ENCODE results near the gene MAP3K5. TPM values are rescaled to one million over a fixed set of nuclear protein-coding genes. Genes with fewer than 3 reads are reported as not detected.

Gene MAP3K5
- total RNA-seq: 10 to 100 TPM; 65.7 to 98.4 TPM

GRCh38 chr6:136792410-136793262 is at the start of gene MAP3K5:
Gene MAP3K5 (minus strand): TSS chr6:136792477. CDS start chr6:136792157, 320 bp downstream.
- Histone ChIP-seq H3K4me1 (replicated peaks) (peaks cover 5% of the 10 kb centered on the region), H3K36me3 (no peaks in the 10 kb centered on the region), H3K9me3 (no peaks in the 10 kb centered on the region), H3K27ac (peak within 1 kb of the TSS; percentile 98 to 99), H3K27me3 (replicated peaks; ENCODE audit: insufficient read depth) (no peaks in the 10 kb centered on the region), H3K4me3 (peak within 1 kb of the TSS; percentile 95 to 97)
- intact Hi-C loops (cut with DNase I): loop anchor here (1.0 to 5.0 kb wide), 3 partner anchors 55 to 210 kb away; no protein-coding TSS in a partner anchor
- TF ChIP-seq POLR2A (IDR thresholded peaks at IDR 0.05): peak; percentile 46
- peak; percentile 60 for TF ChIP-seq POLR2AphosphoS5 (IDR thresholded peaks at IDR 0.05)
- peak; percentile 61 to 97 (median 78) for TF ChIP-seq CTCF (IDR thresholded peaks at IDR 0.05)
- WGBS: under 1% methylated on average over 57 of the region's 89 CpGs
- peak; percentile 92 for DNase-seq (ENCODE audit: low spot score)

GRCh38 chr6:136840276-136841001 is 48.2 kb upstream of the MAP3K5 start:
- 80% methylated on average over 4 of the region's 4 CpGs for WGBS
- H3K36me3 ChIP-seq: no peaks in the 10 kb centered on the region
- no peaks in the 10 kb centered on the region for H3K27me3 ChIP-seq (replicated peaks; ENCODE audit: insufficient read depth)
- no peaks in the 10 kb centered on the region for H3K9me3 ChIP-seq
- TF ChIP-seq CTCF (IDR thresholded peaks at IDR 0.05) (no peak), POLR2A (IDR thresholded peaks at IDR 0.05) (no peak), POLR2AphosphoS5 (IDR thresholded peaks at IDR 0.05) (no peak)
- no peak overlapping the region for H3K4me3 ChIP-seq
- intact Hi-C loops (cut with DNase I): no loop called here
- no peak overlapping the region for H3K27ac ChIP-seq
- no peak for DNase-seq (ENCODE audit: low spot score)
- no peaks in the 10 kb centered on the region for H3K4me1 ChIP-seq (replicated peaks)

GRCh38 chr6:136831873-136832562 is 39.7 kb upstream of the MAP3K5 start:
- no peaks in the 10 kb centered on the region for H3K36me3 ChIP-seq
- H3K27ac ChIP-seq: no peak overlapping the region
- no peaks in the 10 kb centered on the region for H3K27me3 ChIP-seq (replicated peaks; ENCODE audit: insufficient read depth)
- WGBS: 100% methylated on average over 1 of the region's 1 CpG
- H3K4me1 ChIP-seq (replicated peaks): no peaks in the 10 kb centered on the region
- H3K4me3 ChIP-seq: no peak overlapping the region
- H3K9me3 ChIP-seq: no peaks in the 10 kb centered on the region
- TF ChIP-seq CTCF (IDR thresholded peaks at IDR 0.05): no peak
- TF ChIP-seq POLR2AphosphoS5 (IDR thresholded peaks at IDR 0.05): no peak
- no peak for TF ChIP-seq POLR2A (IDR thresholded peaks at IDR 0.05)
- intact Hi-C loops (cut with DNase I): no loop called here
- no peak for DNase-seq (ENCODE audit: low spot score)

GRCh38 chr6:136826216-136826615 is 33.9 kb upstream of the MAP3K5 start:
- intact Hi-C loops (cut with DNase I): loop anchor here (10.0 kb wide), 1 partner anchor 189 kb away; no protein-coding TSS in a partner anchor
- no peak for DNase-seq (ENCODE audit: low spot score)
- Histone ChIP-seq H3K9me3 (no peaks in the 10 kb centered on the region), H3K27ac (no peak overlapping the region), H3K36me3 (no peaks in the 10 kb centered on the region), H3K27me3 (replicated peaks; ENCODE audit: insufficient read depth) (no peaks in the 10 kb centered on the region), H3K4me1 (replicated peaks) (no peaks in the 10 kb centered on the region), H3K4me3 (no peak overlapping the region)
- 67% methylated on average over 6 of the region's 6 CpGs for WGBS
- TF ChIP-seq POLR2AphosphoS5 (IDR thresholded peaks at IDR 0.05) (no peak), POLR2A (IDR thresholded peaks at IDR 0.05) (no peak), CTCF (IDR thresholded peaks at IDR 0.05) (no peak)
